Measurements from ENCODE around the gene PPP2R5C. TPM values are rescaled to one million over a fixed set of nuclear protein-coding genes. Genes with fewer than 3 reads are reported as not detected.
"Not testable (repeated sequence)": the region's sequence is repeated elsewhere in the genome, so short reads cannot be mapped to it uniquely, and the experiment has no call there.

PPP2R5C gene
- total and polyA plus RNA-seq, 7 donors, result 18.2 to 76.6 (median 57.1) TPM

DNA sequence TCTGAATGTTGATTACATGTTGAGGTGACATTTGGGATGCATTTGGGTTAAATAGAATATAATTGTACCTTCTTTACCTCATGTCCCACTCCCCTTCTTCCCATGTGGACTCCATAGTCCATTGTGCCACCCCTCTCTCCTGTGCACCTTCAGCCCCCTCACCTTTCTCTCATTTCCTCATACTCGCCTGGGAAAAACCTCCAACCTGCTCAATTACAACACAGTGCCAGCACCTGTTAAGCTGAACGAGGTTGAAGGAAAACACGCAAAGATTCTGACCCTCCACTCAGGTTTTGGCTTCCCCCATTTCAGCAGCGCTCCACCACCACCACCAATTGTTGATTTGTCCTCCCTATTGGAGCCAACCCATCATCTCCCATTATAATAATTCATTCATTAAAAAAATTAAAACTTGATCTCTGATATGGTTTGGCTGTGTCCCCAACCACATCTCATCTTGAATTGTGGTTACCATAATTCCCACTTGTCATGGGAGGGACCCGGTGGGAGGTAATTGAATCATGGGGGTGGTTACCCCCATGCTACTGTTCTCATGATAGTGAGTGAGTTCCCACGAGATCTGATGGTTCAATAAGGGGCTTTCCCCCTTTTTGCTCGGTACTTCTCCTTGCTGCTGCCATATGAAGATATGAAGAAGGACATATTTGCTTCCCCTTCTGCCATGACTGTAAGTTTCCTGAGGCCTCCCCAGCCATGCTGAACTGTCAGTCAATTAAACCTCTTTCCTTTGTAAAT lies 33.7 kb upstream of the PPP2R5C start:
- H3K27me3 ChIP-seq (ENCODE audit: insufficient read depth in 3 of 3, low read length in 2 of 3), result no peaks in the 10 kb centered on the region
- H3K4me1 ChIP-seq, result no peaks in the 10 kb centered on the region
- H3K27ac ChIP-seq, result no peak overlapping the region
- ATAC-seq (no peak), DNase-seq (no peak)
- no peaks in the 10 kb centered on the region for H3K9me3 ChIP-seq
- H3K36me3 ChIP-seq (ENCODE audit: insufficient read depth in 1 of 2, low read depth in 1 of 2), result no peaks in the 10 kb centered on the region
- TF ChIP-seq, protein P1, sequence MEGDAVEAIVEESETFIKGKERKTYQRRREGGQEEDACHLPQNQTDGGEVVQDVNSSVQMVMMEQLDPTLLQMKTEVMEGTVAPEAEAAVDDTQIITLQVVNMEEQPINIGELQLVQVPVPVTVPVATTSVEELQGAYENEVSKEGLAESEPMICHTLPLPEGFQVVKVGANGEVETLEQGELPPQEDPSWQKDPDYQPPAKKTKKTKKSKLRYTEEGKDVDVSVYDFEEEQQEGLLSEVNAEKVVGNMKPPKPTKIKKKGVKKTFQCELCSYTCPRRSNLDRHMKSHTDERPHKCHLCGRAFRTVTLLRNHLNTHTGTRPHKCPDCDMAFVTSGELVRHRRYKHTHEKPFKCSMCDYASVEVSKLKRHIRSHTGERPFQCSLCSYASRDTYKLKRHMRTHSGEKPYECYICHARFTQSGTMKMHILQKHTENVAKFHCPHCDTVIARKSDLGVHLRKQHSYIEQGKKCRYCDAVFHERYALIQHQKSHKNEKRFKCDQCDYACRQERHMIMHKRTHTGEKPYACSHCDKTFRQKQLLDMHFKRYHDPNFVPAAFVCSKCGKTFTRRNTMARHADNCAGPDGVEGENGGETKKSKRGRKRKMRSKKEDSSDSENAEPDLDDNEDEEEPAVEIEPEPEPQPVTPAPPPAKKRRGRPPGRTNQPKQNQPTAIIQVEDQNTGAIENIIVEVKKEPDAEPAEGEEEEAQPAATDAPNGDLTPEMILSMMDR (IDR thresholded peaks at IDR 0.05), result no peak
- intact Hi-C loops (cut with DNase I), result no loop called here
- no peak overlapping the region for H3K4me3 ChIP-seq
- 74 to 87% (median 79%) methylated on average over 7 of the region's 7 CpGs for WGBS, 3 donors

DNA sequence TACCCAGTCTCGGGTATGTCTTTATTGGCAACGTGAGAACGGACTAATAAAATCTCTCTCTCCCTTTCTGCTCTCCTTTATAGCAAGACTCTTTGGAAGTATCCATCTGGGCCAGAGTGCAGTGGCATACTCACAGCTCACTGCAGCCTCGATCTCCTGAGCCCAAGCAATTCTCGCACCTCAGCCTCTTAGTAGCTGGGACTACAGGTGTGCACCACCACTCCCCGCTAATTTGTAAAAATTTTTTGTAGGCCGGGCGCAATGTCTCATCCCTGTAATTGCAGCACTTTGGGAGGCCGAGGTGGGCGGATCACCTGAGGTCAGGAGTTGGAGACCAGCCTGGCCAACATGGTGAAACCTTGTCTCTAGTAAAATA lies 33.2 kb upstream of the PPP2R5C start:
- Histone ChIP-seq H3K27me3 (ENCODE audit: insufficient read depth in 3 of 3, low read length in 2 of 3) (peaks cover 0 to 1% (median 0%) of the 10 kb centered on the region in 3 donors), H3K27ac (no peak overlapping the region), H3K9me3 (no peaks in the 10 kb centered on the region), H3K4me3 (no peak overlapping the region), H3K36me3 (ENCODE audit: insufficient read depth in 1 of 2, low read depth in 1 of 2) (no peaks in the 10 kb centered on the region), H3K4me1 (no peaks in the 10 kb centered on the region)
- WGBS, 3 donors, result 81 to 91% (median 89%) methylated on average over 10 of the region's 10 CpGs
- intact Hi-C loops (cut with DNase I), result no loop called here
- TF ChIP-seq, protein P1 (IDR thresholded peaks at IDR 0.05), result no peak
- ATAC-seq, result no peak
- DNase-seq, result no peak

DNA sequence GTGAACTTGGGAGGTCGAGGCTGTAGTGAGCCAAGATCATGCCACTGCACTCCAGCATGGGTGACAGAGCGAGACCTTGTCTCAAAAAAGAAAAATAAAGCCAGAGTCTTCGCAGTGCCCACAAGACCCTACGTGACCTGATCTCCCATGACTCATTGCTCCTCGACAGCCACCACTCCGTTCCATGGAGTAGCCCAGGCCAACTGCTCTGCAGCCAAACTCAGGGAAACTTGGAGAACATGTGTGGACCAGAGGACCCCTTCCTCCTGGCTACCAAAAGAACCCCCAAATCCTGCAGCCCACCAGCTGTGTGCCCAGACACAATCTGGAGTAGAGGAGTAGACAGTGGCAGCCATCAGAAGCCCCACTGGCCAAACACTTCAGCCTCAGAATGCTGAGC lies 32.1 kb upstream of the PPP2R5C start:
- DNase-seq, result no peak
- intact Hi-C loops (cut with DNase I), result no loop called here
- Histone ChIP-seq H3K4me3 (no peak overlapping the region), H3K4me1 (no peaks in the 10 kb centered on the region), H3K9me3 (no peaks in the 10 kb centered on the region), H3K27ac (no peak overlapping the region), H3K36me3 (ENCODE audit: insufficient read depth in 1 of 2, low read depth in 1 of 2) (no peaks in the 10 kb centered on the region), H3K27me3 (ENCODE audit: insufficient read depth in 3 of 3, low read length in 2 of 3) (peaks cover 0 to 1% (median 0%) of the 10 kb centered on the region in 3 donors)
- 67 to 82% (median 71%) methylated on average over 6 of the region's 6 CpGs for WGBS, 3 donors
- ATAC-seq, result no peak
- TF ChIP-seq, protein P1 (IDR thresholded peaks at IDR 0.05), result no peak

DNA sequence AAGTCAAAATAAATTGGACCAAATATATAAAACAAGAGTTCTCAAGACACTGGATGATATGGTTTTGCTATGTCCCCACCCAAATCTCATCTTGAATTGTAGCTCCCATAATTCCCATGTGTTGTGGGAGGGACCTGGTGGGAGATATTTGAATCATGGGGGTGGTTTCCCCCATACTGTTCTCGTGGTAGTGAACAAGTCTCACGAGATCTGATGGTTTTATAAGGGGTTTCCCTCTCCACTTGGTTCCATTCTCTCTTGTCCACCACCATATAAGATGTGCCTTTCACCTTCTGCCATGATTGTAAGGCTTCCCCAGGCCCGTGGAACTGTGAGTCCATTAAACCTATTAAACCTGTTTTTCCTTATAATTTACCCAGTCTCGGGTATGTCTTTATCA lies 31.4 kb upstream of the PPP2R5C start:
- ATAC-seq; H3K27me3 ChIP-seq (ENCODE audit: insufficient read depth in 3 of 3, low read length in 2 of 3); H3K27ac ChIP-seq; DNase-seq; H3K9me3 ChIP-seq; H3K4me3 ChIP-seq; H3K4me1 ChIP-seq; H3K36me3 ChIP-seq (ENCODE audit: insufficient read depth in 1 of 2, low read depth in 1 of 2); intact Hi-C loops (cut with DNase I): not testable (repeated sequence)
- 76 to 87% (median 83%) methylated on average over 4 of the region's 4 CpGs for WGBS, 3 donors

DNA sequence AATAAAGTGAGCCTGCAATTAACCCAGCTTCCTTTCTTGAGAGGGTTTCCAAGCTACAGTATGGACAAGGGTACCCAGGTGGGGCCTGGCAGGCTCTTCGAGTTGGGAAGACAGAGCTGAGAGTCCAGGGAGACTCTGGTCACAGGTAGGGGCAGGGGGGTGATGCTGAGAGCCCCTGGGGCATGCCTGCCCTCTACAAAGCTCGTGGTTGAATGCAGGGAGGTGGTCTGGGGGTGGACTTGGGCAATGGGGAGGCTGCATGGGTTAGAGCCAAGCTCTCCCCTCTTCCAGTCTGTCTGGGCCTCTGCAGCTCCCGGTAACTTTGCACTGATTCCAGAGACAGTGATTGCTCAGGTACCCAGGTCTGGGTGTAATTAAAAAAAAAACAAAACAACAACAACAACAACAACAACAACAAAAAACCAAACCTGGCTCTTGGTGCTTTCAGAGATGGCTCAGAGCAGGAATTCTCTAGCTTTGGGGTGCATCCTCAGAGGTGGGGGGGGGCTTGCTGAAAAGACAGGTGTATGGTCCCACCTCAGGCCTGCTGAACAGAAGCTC lies 30.8 kb upstream of the PPP2R5C start:
- Histone ChIP-seq H3K27me3 (ENCODE audit: insufficient read depth in 3 of 3, low read length in 2 of 3) (peaks cover 0 to 1% (median 0%) of the 10 kb centered on the region in 3 donors), H3K4me1 (no peaks in the 10 kb centered on the region), H3K27ac (no peak overlapping the region), H3K36me3 (ENCODE audit: insufficient read depth in 1 of 2, low read depth in 1 of 2) (no peaks in the 10 kb centered on the region), H3K4me3 (no peak overlapping the region), H3K9me3 (no peaks in the 10 kb centered on the region)
- ATAC-seq, result no peak
- DNase-seq, result no peak
- intact Hi-C loops (cut with DNase I), result no loop called here
- 55 to 77% (median 74%) methylated on average over 3 of the region's 3 CpGs for WGBS, 3 donors
- TF ChIP-seq, protein P1 (IDR thresholded peaks at IDR 0.05), result no peak

All from psoas muscle (tissue), 8 donors.